Kidney epithelial cell (primary cell): ENCODE results near the gene EIF1AD. TPM values are rescaled to one million over a fixed set of nuclear protein-coding genes. Genes with fewer than 3 reads are reported as not detected.

Source experiments
- total RNA-seq: library from RNA; depleted of rRNA; stranded (reverse); fragments of >200 nt; gene quantifications from 2 replicates; pipeline ENCODE4 v1.2.3, GENCODE V29; 2015

Gene EIF1AD
- total RNA-seq, 1 donor from 2014 or later = 33.4 TPM

Other genes with a start within 250 kb of the EIF1AD start
- gene AP5B1, start 221.2 kb downstream of the EIF1AD start, total RNA-seq = 21.5 and 21.7 TPM in 2 replicates
- 15.8 and 17.8 TPM in 2 replicates for gene OVOL1, start 215.1 kb downstream of the EIF1AD start, total RNA-seq
- 1.4 and 1.9 TPM in 2 replicates for gene SNX32, start 168.2 kb downstream of the EIF1AD start, total RNA-seq
- gene CFL1, start 144.0 kb downstream of the EIF1AD start, total RNA-seq = 1,640 and 1,825 TPM in 2 replicates
- gene MUS81, start 141.7 kb downstream of the EIF1AD start, total RNA-seq = 63.6 and 77.5 TPM in 2 replicates
- gene EFEMP2, start 129.4 kb downstream of the EIF1AD start, total RNA-seq = 54.1 and 62.0 TPM in 2 replicates
- not detected in 2 replicates for gene CTSW, start 122.3 kb downstream of the EIF1AD start, total RNA-seq
- 142 and 144 TPM in 2 replicates for gene FIBP, start 113.7 kb downstream of the EIF1AD start, total RNA-seq
- gene CCDC85B, start 111.5 kb downstream of the EIF1AD start, total RNA-seq = 48.9 and 58.9 TPM in 2 replicates
- 44.2 and 46.5 TPM in 2 replicates for gene FOSL1, start 101.8 kb downstream of the EIF1AD start, total RNA-seq
- gene C11orf68, start 83.1 kb downstream of the EIF1AD start, total RNA-seq = 19.7 and 19.9 TPM in 2 replicates
- 106 and 141 TPM in 2 replicates for gene DRAP1, start 82.7 kb downstream of the EIF1AD start, total RNA-seq
- not detected in 2 replicates for gene TSGA10IP, start 56.7 kb downstream of the EIF1AD start, total RNA-seq
- 32.6 and 37.2 TPM in 2 replicates for gene SART1, start 40.4 kb downstream of the EIF1AD start, total RNA-seq
- gene BANF1, start 346 bp upstream of the EIF1AD start, total RNA-seq = 73.8 and 87.3 TPM in 2 replicates
- 59.8 and 61.3 TPM in 2 replicates for gene CST6, start 9.9 kb upstream of the EIF1AD start, total RNA-seq
- 0.29 TPM in 1 of 2 replicates, not detected in the other for gene CATSPER1, start 24.3 kb upstream of the EIF1AD start, total RNA-seq
- gene GAL3ST3, start 47.0 kb upstream of the EIF1AD start, total RNA-seq = 0.96 and 4.4 TPM in 2 replicates
- 181 and 211 TPM in 2 replicates for gene SF3B2, start 50.2 kb upstream of the EIF1AD start, total RNA-seq
- 29.4 and 35.4 TPM in 2 replicates for gene PACS1, start 68.1 kb upstream of the EIF1AD start, total RNA-seq